WTC11 (cell line): Measurements from ENCODE around the gene CD74. TPM values are rescaled to one million over a fixed set of nuclear protein-coding genes. Genes with fewer than 3 reads are reported as not detected.
A peak's percentile ranks its signal among the peaks of the same experiment; 100 is the strongest.

ENCODE experiments used
- ATAC-seq: fragments of 200-7000 bp; cut with Tn5 transposase; 2 replicates; pipeline ENCODE4 v1.10.0; 2021; ENCODE audit warnings: mild to moderate bottlenecking, moderate library complexity
- CTCF ChIA-PET: fragments of 300-600 bp; sonication (Branson Sonifier 250); formaldehyde crosslinking; loops from one replicate; lab custom pipeline; 2021; ENCODE audit warnings: antibody characterized with exemption; lab: Charles Lee
- POLR2A ChIA-PET: fragments of 350-600 bp; sonication (Branson Sonifier 250); formaldehyde crosslinking; loops from one replicate; lab custom pipeline; 2021; ENCODE audit warnings: antibody characterized with exemption; lab: Charles Lee
- DNase-seq: peaks from one replicate; pipeline ENCODE4 v3.0.0; 2021; ENCODE audit warnings: low spot score
- H3K27ac Mint-ChIP-seq: 2 replicates; pipeline ENCODE4 v1.8.0; 2021; ENCODE audit warnings: mixed read lengths
- H3K27me3 Mint-ChIP-seq: 2 replicates; pipeline ENCODE4 v1.8.0; 2021; ENCODE audit warnings: low read depth, mild to moderate bottlenecking, moderate library complexity, mixed read lengths
- H3K36me3 Mint-ChIP-seq: 2 replicates; pipeline ENCODE4 v1.8.0; 2021; ENCODE audit warnings: mixed read lengths
- H3K4me1 Mint-ChIP-seq: 2 replicates; pipeline ENCODE4 v1.8.0; 2022; ENCODE audit warnings: mixed read lengths
- H3K4me3 Mint-ChIP-seq: 2 replicates; pipeline ENCODE4 v1.8.0; 2021; ENCODE audit warnings: mild to moderate bottlenecking, moderate library complexity, mixed read lengths
- H3K9me3 Mint-ChIP-seq: 2 replicates; pipeline ENCODE4 v1.8.0; 2021; ENCODE audit warnings: mixed read lengths
- CBFB ChIP-seq: sonication (generic); formaldehyde crosslinking; IDR thresholded peaks from 2 replicates; pipeline ENCODE4 v1.8.1; 2022; ENCODE audit warnings: mild to moderate bottlenecking, low read depth, missing genetic modification reagents
- CREM ChIP-seq: sonication (generic); formaldehyde crosslinking; IDR thresholded peaks from 2 replicates; pipeline ENCODE4 v1.8.1; 2022; ENCODE audit warnings: mild to moderate bottlenecking, missing genetic modification reagents, moderate library complexity
- FOXJ3 ChIP-seq: sonication (generic); formaldehyde crosslinking; IDR thresholded peaks from 2 replicates; pipeline ENCODE4 v1.9.0; 2021; ENCODE audit warnings: missing genetic modification reagents, mild to moderate bottlenecking, borderline replicate concordance
- NFYB ChIP-seq: sonication (generic); formaldehyde crosslinking; conservative IDR thresholded peaks from 2 replicates; pipeline ENCODE4 v1.8.0; 2022; ENCODE audit warnings: low read depth, missing genetic modification reagents
- RELA ChIP-seq: sonication (generic); formaldehyde crosslinking; IDR thresholded peaks from 2 replicates; pipeline ENCODE4 v1.8.1; 2022; ENCODE audit warnings: missing genetic modification reagents, mild to moderate bottlenecking, borderline replicate concordance
- total RNA-seq: library from RNA; stranded (reverse); gene quantifications from 3 replicates; pipeline ENCODE4 v1.2.3, GENCODE V29; 2021
- TF ChIP-seq, protein P1 (sequence below): sonication (generic); formaldehyde crosslinking; IDR thresholded peaks from 2 replicates; pipeline ENCODE4 v1.8.1; 2023; ENCODE audit warnings: mild to moderate bottlenecking, missing genetic modification reagents, borderline replicate concordance
- TF ChIP-seq, protein P2 (sequence below): sonication (generic); formaldehyde crosslinking; IDR thresholded peaks from 2 replicates; pipeline ENCODE4 v1.8.1; 2022; ENCODE audit warnings: mild to moderate bottlenecking, moderate library complexity, missing genetic modification reagents
- TF ChIP-seq, protein P3 (sequence below): sonication (generic); formaldehyde crosslinking; IDR thresholded peaks from 2 replicates; pipeline ENCODE4 v1.8.0; 2022; ENCODE audit warnings: missing genetic modification reagents
- TF ChIP-seq, protein P4 (sequence below): fragments of 250-450 bp; sonication (Bioruptor Pico); IDR thresholded peaks from 2 replicates; pipeline ENCODE4 v1.9.0; 2021; ENCODE audit warnings: mild to moderate bottlenecking

The CD74 gene
- total RNA-seq, 1 experiment from 2014 or later = 28.2 TPM

DNA sequence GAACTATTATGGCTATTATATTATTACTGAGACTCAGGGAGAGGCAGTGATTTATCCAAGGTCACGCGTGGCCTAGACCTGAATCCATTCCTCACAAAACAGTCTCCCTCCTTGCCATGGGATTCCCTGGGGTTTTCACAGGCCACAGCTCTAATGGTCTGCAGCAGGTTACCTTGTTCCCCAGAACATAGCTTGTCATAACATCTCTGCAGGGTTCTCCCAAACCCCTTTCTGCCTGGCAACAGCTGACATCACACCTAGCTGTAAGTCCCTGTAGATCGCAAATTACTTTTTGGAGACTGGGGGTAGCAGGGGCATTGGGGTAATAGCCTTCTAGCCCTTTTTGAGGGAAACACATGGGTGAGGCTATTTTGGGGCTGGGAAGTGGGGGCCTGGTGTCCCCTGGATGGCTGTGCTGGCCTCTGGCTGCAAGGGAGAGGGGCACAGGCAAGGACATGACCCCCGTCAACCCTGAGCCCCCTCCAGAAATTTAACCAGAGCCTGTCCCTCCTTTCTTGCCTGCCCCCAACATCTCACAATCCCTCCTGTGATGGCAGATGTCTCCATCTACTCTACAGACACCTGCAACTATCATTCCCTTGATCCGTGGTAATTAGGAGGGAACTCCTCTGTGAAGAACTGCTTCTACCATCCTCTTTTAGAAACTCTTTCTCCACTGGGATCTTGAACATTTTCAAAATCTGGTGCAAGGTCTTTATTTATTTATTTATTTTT, 1.3 kb downstream of the CD74 start (continued):
- TF ChIP-seq, protein P1, sequence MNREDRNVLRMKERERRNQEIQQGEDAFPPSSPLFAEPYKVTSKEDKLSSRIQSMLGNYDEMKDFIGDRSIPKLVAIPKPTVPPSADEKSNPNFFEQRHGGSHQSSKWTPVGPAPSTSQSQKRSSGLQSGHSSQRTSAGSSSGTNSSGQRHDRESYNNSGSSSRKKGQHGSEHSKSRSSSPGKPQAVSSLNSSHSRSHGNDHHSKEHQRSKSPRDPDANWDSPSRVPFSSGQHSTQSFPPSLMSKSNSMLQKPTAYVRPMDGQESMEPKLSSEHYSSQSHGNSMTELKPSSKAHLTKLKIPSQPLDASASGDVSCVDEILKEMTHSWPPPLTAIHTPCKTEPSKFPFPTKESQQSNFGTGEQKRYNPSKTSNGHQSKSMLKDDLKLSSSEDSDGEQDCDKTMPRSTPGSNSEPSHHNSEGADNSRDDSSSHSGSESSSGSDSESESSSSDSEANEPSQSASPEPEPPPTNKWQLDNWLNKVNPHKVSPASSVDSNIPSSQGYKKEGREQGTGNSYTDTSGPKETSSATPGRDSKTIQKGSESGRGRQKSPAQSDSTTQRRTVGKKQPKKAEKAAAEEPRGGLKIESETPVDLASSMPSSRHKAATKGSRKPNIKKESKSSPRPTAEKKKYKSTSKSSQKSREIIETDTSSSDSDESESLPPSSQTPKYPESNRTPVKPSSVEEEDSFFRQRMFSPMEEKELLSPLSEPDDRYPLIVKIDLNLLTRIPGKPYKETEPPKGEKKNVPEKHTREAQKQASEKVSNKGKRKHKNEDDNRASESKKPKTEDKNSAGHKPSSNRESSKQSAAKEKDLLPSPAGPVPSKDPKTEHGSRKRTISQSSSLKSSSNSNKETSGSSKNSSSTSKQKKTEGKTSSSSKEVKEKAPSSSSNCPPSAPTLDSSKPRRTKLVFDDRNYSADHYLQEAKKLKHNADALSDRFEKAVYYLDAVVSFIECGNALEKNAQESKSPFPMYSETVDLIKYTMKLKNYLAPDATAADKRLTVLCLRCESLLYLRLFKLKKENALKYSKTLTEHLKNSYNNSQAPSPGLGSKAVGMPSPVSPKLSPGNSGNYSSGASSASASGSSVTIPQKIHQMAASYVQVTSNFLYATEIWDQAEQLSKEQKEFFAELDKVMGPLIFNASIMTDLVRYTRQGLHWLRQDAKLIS (CRISPR knock-in tag) = no peak

DNA sequence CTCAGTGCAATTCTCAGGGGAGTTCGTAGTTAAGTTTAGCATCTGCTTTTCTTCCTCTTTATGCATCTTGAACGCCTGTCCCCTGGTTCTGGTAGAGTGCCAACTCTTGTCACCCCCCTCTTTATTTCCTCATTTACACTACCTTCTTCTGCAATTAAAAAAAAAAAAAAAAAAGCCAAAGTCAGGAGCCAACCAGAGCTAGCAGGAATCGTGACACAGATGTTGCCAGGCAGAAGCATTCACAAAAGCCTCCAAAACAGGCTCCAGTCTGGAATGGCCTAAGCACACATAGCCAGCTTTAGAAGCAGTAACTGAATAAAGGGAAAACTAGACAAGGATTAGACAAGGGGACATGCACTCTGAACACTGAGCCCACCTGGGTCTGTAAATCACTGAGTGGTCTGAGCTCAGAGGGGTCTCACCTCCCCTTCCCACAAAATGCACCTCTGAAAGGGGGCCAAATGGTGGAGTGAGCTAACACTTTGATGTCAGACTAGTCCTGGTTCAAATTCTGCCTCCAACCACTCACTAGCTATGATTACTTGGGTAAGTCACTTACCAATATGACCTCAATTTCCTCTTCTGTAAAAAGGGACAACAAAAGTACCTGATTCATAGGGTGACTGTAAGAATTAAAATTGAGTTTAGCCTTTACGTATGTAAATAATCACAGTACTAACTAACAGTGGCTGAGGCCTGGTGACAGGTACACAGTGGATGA, 2.0 kb downstream of the CD74 start:
- Mint-ChIP-seq H3K27me3 (no peaks in the 10 kb centered on the region), H3K4me1 (peaks cover 39% of the 10 kb centered on the region), H3K27ac (peak overlapping the region; percentile 92), H3K36me3 (no peaks in the 10 kb centered on the region), H3K4me3 (peak overlapping the region; percentile 60), H3K9me3 (no peaks in the 10 kb centered on the region)
- peak; percentile 48 for DNase-seq
- CTCF ChIA-PET = interaction anchor here (0.6 to 4.9 kb wide), 17 partner anchors 11 to 436 kb away, joined by 3 to 41 read pairs (median 3); partner anchors contain the start of genes IRGM and RPS14
- TF ChIP-seq NFYB (CRISPR knock-in tag) (peak; percentile 89), CREM (CRISPR knock-in tag) (peak; percentile 66; the same call in 1 of the 2 replicates)
- TF ChIP-seq, protein P2, sequence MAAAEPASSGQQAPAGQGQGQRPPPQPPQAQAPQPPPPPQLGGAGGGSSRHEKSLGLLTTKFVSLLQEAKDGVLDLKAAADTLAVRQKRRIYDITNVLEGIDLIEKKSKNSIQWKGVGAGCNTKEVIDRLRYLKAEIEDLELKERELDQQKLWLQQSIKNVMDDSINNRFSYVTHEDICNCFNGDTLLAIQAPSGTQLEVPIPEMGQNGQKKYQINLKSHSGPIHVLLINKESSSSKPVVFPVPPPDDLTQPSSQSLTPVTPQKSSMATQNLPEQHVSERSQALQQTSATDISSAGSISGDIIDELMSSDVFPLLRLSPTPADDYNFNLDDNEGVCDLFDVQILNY (CRISPR knock-in tag) = no peak
- peak; percentile 43 for ATAC-seq
- POLR2A ChIA-PET = interaction anchor here (0.6 to 1.0 kb wide), 6 partner anchors 12 to 198 kb away, joined by 3 to 7 read pairs (median 3); no protein-coding TSS in a partner anchor

DNA sequence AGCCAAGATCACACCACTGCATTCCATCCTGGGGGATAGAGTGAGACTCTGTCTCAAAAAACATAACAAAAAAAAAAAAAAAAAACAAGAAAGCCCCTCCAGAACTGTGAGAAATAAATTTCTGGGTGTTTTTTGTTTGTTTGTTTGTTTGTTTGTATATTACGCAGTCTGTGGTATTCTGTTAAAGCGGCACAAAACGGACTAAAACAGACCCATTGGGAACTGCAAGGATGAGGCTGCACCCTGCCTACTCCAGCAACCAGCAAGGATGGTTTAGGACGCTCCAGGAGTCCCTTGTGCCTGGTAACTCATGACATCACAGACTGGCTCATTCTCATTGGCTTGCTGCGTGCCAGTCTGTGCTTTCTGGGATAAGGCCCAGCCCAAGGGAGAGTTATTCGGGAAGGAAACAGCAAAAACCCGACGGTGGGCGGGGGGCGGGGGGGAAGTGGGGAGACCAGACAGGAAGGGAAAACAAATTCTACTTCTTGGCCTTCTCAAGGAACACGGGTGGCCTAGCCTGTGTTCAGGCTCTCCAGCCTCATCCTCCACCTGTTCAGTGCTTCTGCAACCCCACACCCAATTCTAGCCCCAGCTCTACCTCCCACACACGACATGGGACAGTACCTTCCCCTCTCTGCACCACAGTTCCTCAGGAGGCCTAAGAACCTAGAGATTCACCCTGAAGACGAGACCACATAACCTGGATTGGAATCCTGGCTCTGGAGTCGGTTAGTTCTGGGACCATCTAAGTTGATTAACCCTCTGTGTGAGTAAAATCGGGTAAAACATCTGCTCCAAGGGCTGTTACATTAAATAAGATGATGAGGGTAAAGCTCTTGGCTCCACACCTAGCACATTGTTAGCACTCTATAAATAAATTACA, 2.8 kb downstream of the CD74 start:
- no peaks in the 10 kb centered on the region for H3K9me3 Mint-ChIP-seq
- peak overlapping the region; percentile 92 for H3K27ac Mint-ChIP-seq
- ATAC-seq = peak; percentile 86
- POLR2A ChIA-PET = interaction anchor here (0.7 to 1.0 kb wide), 2 partner anchors 32 to 33 kb away, joined by 3 to 6 read pairs; no protein-coding TSS in a partner anchor
- H3K4me1 Mint-ChIP-seq = peaks cover 39% of the 10 kb centered on the region
- no peaks in the 10 kb centered on the region for H3K27me3 Mint-ChIP-seq
- peak overlapping the region; percentile 60 for H3K4me3 Mint-ChIP-seq
- DNase-seq = peak; percentile 76
- TF ChIP-seq CBFB (CRISPR knock-in tag) (no peak), FOXJ3 (CRISPR knock-in tag) (no peak), RELA (CRISPR knock-in tag) (no peak), NFYB (CRISPR knock-in tag) (peak; percentile 69)
- TF ChIP-seq, protein P3, sequence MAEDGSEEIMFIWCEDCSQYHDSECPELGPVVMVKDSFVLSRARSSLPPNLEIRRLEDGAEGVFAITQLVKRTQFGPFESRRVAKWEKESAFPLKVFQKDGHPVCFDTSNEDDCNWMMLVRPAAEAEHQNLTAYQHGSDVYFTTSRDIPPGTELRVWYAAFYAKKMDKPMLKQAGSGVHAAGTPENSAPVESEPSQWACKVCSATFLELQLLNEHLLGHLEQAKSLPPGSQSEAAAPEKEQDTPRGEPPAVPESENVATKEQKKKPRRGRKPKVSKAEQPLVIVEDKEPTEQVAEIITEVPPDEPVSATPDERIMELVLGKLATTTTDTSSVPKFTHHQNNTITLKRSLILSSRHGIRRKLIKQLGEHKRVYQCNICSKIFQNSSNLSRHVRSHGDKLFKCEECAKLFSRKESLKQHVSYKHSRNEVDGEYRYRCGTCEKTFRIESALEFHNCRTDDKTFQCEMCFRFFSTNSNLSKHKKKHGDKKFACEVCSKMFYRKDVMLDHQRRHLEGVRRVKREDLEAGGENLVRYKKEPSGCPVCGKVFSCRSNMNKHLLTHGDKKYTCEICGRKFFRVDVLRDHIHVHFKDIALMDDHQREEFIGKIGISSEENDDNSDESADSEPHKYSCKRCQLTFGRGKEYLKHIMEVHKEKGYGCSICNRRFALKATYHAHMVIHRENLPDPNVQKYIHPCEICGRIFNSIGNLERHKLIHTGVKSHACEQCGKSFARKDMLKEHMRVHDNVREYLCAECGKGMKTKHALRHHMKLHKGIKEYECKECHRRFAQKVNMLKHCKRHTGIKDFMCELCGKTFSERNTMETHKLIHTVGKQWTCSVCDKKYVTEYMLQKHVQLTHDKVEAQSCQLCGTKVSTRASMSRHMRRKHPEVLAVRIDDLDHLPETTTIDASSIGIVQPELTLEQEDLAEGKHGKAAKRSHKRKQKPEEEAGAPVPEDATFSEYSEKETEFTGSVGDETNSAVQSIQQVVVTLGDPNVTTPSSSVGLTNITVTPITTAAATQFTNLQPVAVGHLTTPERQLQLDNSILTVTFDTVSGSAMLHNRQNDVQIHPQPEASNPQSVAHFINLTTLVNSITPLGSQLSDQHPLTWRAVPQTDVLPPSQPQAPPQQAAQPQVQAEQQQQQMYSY (CRISPR knock-in tag) = 0 out of 2 replicates have a peak, but pooled peaks have one; percentile 48
- TF ChIP-seq, protein P4, sequence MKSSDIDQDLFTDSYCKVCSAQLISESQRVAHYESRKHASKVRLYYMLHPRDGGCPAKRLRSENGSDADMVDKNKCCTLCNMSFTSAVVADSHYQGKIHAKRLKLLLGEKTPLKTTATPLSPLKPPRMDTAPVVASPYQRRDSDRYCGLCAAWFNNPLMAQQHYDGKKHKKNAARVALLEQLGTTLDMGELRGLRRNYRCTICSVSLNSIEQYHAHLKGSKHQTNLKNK (CRISPR knock-in tag) = no peak
- CTCF ChIA-PET = interaction anchor here (0.6 to 4.9 kb wide), 10 partner anchors 11 to 437 kb away, joined by 3 to 41 read pairs (median 4); partner anchors contain the start of genes IRGM and RPS14
- H3K36me3 Mint-ChIP-seq = no peaks in the 10 kb centered on the region
